Chondrocyte (in vitro differentiated cells): Measurements from ENCODE around the gene AZIN2. TPM values are rescaled to one million over a fixed set of nuclear protein-coding genes. Genes with fewer than 3 reads are reported as not detected.
A peak's percentile ranks its signal among the peaks of the same experiment; 100 is the strongest.
"Not testable (repeated sequence)": the region's sequence is repeated elsewhere in the genome, so short reads cannot be mapped to it uniquely, and the experiment has no call there.

Experiments
- DNase-seq: peaks from one replicate; pipeline ENCODE4 v3.0.0; 2021; ENCODE audit warnings: mixed read lengths, low spot score
- H3K27ac Mint-ChIP-seq: one replicate; pipeline ENCODE4 v1.8.0; 2021; ENCODE audit warnings: mild to moderate bottlenecking, moderate library complexity, mixed read lengths; ENCODE audit not compliant: unreplicated experiment
- H3K27me3 Mint-ChIP-seq: 2 replicates; pipeline ENCODE4 v1.8.0; 2021; ENCODE audit warnings: low read depth, mixed read lengths
- H3K36me3 Mint-ChIP-seq: 2 replicates; pipeline ENCODE4 v1.8.0; 2021; ENCODE audit warnings: low read depth, mixed read lengths
- H3K4me1 Mint-ChIP-seq: 2 replicates; pipeline ENCODE4 v1.8.0; 2021; ENCODE audit warnings: low read depth, mild to moderate bottlenecking, mixed read lengths
- H3K4me3 Mint-ChIP-seq: one replicate; pipeline ENCODE4 v1.8.0; 2021; ENCODE audit warnings: mild to moderate bottlenecking, moderate library complexity, mixed read lengths; ENCODE audit not compliant: unreplicated experiment
- H3K9me3 Mint-ChIP-seq: 2 replicates; pipeline ENCODE4 v1.8.0; 2021; ENCODE audit warnings: low read depth, mixed read lengths
- CTCF ChIP-seq: fragments of 200-600 bp; sonication (generic); IDR thresholded peaks from 2 replicates; pipeline ENCODE4 v1.5.0; 2021; ENCODE audit warnings: antibody characterized with exemption, mild to moderate bottlenecking, moderate library complexity
- total RNA-seq: library from RNA; stranded (reverse); gene quantifications from 3 replicates; pipeline ENCODE4 v1.2.1, GENCODE V29; 2021

The AZIN2 gene
- total RNA-seq, 1 donor from 2014 or later: 3.5 TPM

- Mint-ChIP-seq H3K27ac (no peak overlapping the region), H3K4me3 (no peak overlapping the region)
Measured at GRCh38 chr1:33132549-33132948, 51.6 kb downstream of the AZIN2 start.

GRCh38 chr1:33133478-33134105 is 52.6 kb downstream of the AZIN2 start:
- TF ChIP-seq CTCF: no peak
- Mint-ChIP-seq H3K9me3 (peaks cover 3% of the 10 kb centered on the region), H3K36me3 (peaks cover 9% of the 10 kb centered on the region), H3K4me1 (no peaks in the 10 kb centered on the region), H3K4me3 (no peak overlapping the region), H3K27ac (no peak overlapping the region), H3K27me3 (no peaks in the 10 kb centered on the region)
- DNase-seq: no peak

More at GRCh38 chr1:33132549-33132948, 51.6 kb downstream of the AZIN2 start:
- TF ChIP-seq CTCF: no peak
- Mint-ChIP-seq H3K27me3 (no peaks in the 10 kb centered on the region), H3K36me3 (peaks cover 9% of the 10 kb centered on the region), H3K9me3 (peaks cover 3% of the 10 kb centered on the region), H3K4me1 (no peaks in the 10 kb centered on the region)
- no peak for DNase-seq

- H3K4me3 Mint-ChIP-seq, H3K27ac Mint-ChIP-seq, H3K4me1 Mint-ChIP-seq, DNase-seq, H3K36me3 Mint-ChIP-seq, H3K27me3 Mint-ChIP-seq, H3K9me3 Mint-ChIP-seq: not testable (repeated sequence)
Measured at GRCh38 chr1:33136041-33136440, 55.1 kb downstream of the AZIN2 start.

- TF ChIP-seq CTCF: peak; percentile 77
- no peak overlapping the region for H3K4me3 Mint-ChIP-seq
- H3K4me1 Mint-ChIP-seq: peaks cover 8% of the 10 kb centered on the region
- peaks cover 2% of the 10 kb centered on the region for H3K36me3 Mint-ChIP-seq
- DNase-seq: no peak
- H3K9me3 Mint-ChIP-seq: no peaks in the 10 kb centered on the region
- no peaks in the 10 kb centered on the region for H3K27me3 Mint-ChIP-seq
- H3K27ac Mint-ChIP-seq: no peak overlapping the region
Measured at GRCh38 chr1:33137800-33138199, 56.8 kb downstream of the AZIN2 start.

GRCh38 chr1:33140153-33141149 is 59.5 kb downstream of the AZIN2 start:
- peak; percentile 65 for TF ChIP-seq CTCF
- no peaks in the 10 kb centered on the region for H3K27me3 Mint-ChIP-seq
- peaks cover 27% of the 10 kb centered on the region for H3K4me1 Mint-ChIP-seq
- no peaks in the 10 kb centered on the region for H3K9me3 Mint-ChIP-seq
- peaks cover under 1% of the 10 kb centered on the region for H3K36me3 Mint-ChIP-seq
- no peak overlapping the region for H3K4me3 Mint-ChIP-seq
- DNase-seq: no peak
- H3K27ac Mint-ChIP-seq: no peak overlapping the region
